ENCODE results near the gene CDK17.
"Not testable (repeated sequence)": the region's sequence is repeated elsewhere in the genome, so short reads cannot be mapped to it uniquely, and the experiment has no call there.

The CDK17 gene

GRCh38 chr12:96317801-96318200, 82.4 kb downstream of the CDK17 start:
- not testable (repeated sequence) for DNase-seq (ENCODE audit: low read depth in 3 of 3)

- not testable (repeated sequence) for DNase-seq (ENCODE audit: low read depth in 3 of 3)
Measured at GRCh38 chr12:96315741-96316481, 84.3 kb downstream of the CDK17 start.

- no peak for DNase-seq (ENCODE audit: low read depth in 3 of 3)
Measured at GRCh38 chr12:96314723-96315122, 85.5 kb downstream of the CDK17 start.

- no peak for DNase-seq (ENCODE audit: low read depth in 3 of 3)
Measured at GRCh38 chr12:96313606-96314005, 86.6 kb downstream of the CDK17 start.

GRCh38 chr12:96311191-96311590, 89.0 kb downstream of the CDK17 start:
- no peak for DNase-seq (ENCODE audit: low read depth in 3 of 3)

GRCh38 chr12:96310067-96310466, 90.2 kb downstream of the CDK17 start:
- no peak for DNase-seq (ENCODE audit: low read depth in 3 of 3)

- no peak for DNase-seq (ENCODE audit: low read depth in 3 of 3)
Measured at GRCh38 chr12:96308881-96309280, 91.4 kb downstream of the CDK17 start.

GRCh38 chr12:96305665-96306064, 94.6 kb downstream of the CDK17 start:
- DNase-seq (ENCODE audit: low read depth in 3 of 3), result no peak

GRCh38 chr12:96303653-96304052, 96.6 kb downstream of the CDK17 start:
- DNase-seq (ENCODE audit: low read depth in 3 of 3), result no peak

- DNase-seq (ENCODE audit: low read depth in 3 of 3), result no peak
Measured at GRCh38 chr12:96302687-96303310, 97.4 kb downstream of the CDK17 start.

- DNase-seq (ENCODE audit: low read depth in 3 of 3), result no peak
Measured at GRCh38 chr12:96301732-96302131, 98.5 kb downstream of the CDK17 start.

- DNase-seq (ENCODE audit: low read depth in 3 of 3), result no peak
Measured at GRCh38 chr12:96300064-96300463, 100.2 kb downstream of the CDK17 start.

- no peak for DNase-seq (ENCODE audit: low read depth in 3 of 3)
Measured at GRCh38 chr12:96297504-96297903, 102.7 kb downstream of the CDK17 start.

- no peak for DNase-seq (ENCODE audit: low read depth in 3 of 3)
Measured at GRCh38 chr12:96295532-96296160, 104.6 kb downstream of the CDK17 start.

GRCh38 chr12:96294831-96295230, 105.4 kb downstream of the CDK17 start:
- no peak for DNase-seq (ENCODE audit: low read depth in 3 of 3)

- DNase-seq (ENCODE audit: low read depth in 3 of 3), result no peak
Measured at GRCh38 chr12:96293093-96293492, 107.1 kb downstream of the CDK17 start.

GRCh38 chr12:96289067-96289466, 111.2 kb downstream of the CDK17 start:
- no peak for DNase-seq (ENCODE audit: low read depth in 3 of 3)

GRCh38 chr12:96285158-96285557, 115.1 kb downstream of the CDK17 start:
- no peak for DNase-seq (ENCODE audit: low read depth in 3 of 3)

GRCh38 chr12:96274331-96274730, 125.9 kb downstream of the CDK17 start:
- no peak for DNase-seq (ENCODE audit: low read depth in 3 of 3)

- DNase-seq (ENCODE audit: low read depth in 3 of 3), result no peak
Measured at GRCh38 chr12:96271469-96272199, 128.6 kb downstream of the CDK17 start.

GRCh38 chr12:96266238-96266637, 134.0 kb downstream of the CDK17 start:
- no peak for DNase-seq (ENCODE audit: low read depth in 3 of 3)

- no peak for DNase-seq (ENCODE audit: low read depth in 3 of 3)
Measured at GRCh38 chr12:96265836-96266235, 134.4 kb downstream of the CDK17 start.

Data from stimulated activated CD4-positive, alpha-beta T cell treated with anti-CD3 and anti-CD28 coated beads, TNF-alpha, amount 100 ng/mL, for 48 hours (primary cell).